ENCODE measurements around the gene F10. TPM values are rescaled to one million over a fixed set of nuclear protein-coding genes. Genes with fewer than 3 reads are reported as not detected.

Gene F10
- total RNA-seq, 1 experiment from 2014 or later = not detected

GRCh38 chr13:113155982-113156655 lies 33.5 kb downstream of the F10 start:
- no peak overlapping the region for H3K4me3 ChIP-seq
- H2AFZ ChIP-seq = no peak overlapping the region
- H3K4me2 ChIP-seq = no peak overlapping the region
- H3K9me3 ChIP-seq (ENCODE audit: insufficient read depth, low read depth) = no peaks in the 10 kb centered on the region
- H4K20me1 ChIP-seq (ENCODE audit: insufficient read depth) = no peaks in the 10 kb centered on the region
- H3K36me3 ChIP-seq (ENCODE audit: low read depth) = no peaks in the 10 kb centered on the region
- no peaks in the 10 kb centered on the region for H3K9me2 ChIP-seq (ENCODE audit: insufficient read depth)
- no TSS peak for BruUV-seq (replicated peaks)
- no peak for DNase-seq
- peaks cover 8% of the 10 kb centered on the region; the same call in 1 of the 2 replicates for H3F3A ChIP-seq (ENCODE audit: insufficient read depth, low read depth)
- peaks cover 6% of the 10 kb centered on the region; the same call in 1 of the 2 replicates for H3K4me1 ChIP-seq (replicated peaks; ENCODE audit: insufficient read depth)
- ChIA-PET CTCF (no interaction called here), POLR2A (ENCODE audit: unreplicated experiment) (no interaction called here)
- no peak overlapping the region for H3K27ac ChIP-seq
- TF ChIP-seq EZH2 (IDR thresholded peaks at IDR 0.05; ENCODE audit: low read depth) = no peak
- no peak for TF ChIP-seq CTCF (conservative IDR thresholded peaks at IDR 0.05)
- intact Hi-C loops (cut with micrococcal nuclease; ENCODE audit: unreplicated experiment) = no loop called here
- H3K79me2 ChIP-seq (ENCODE audit: low read depth) = no peaks in the 10 kb centered on the region
- peaks cover 33% of the 10 kb centered on the region for H3K27me3 ChIP-seq (ENCODE audit: insufficient read depth, low read depth)

DNA sequence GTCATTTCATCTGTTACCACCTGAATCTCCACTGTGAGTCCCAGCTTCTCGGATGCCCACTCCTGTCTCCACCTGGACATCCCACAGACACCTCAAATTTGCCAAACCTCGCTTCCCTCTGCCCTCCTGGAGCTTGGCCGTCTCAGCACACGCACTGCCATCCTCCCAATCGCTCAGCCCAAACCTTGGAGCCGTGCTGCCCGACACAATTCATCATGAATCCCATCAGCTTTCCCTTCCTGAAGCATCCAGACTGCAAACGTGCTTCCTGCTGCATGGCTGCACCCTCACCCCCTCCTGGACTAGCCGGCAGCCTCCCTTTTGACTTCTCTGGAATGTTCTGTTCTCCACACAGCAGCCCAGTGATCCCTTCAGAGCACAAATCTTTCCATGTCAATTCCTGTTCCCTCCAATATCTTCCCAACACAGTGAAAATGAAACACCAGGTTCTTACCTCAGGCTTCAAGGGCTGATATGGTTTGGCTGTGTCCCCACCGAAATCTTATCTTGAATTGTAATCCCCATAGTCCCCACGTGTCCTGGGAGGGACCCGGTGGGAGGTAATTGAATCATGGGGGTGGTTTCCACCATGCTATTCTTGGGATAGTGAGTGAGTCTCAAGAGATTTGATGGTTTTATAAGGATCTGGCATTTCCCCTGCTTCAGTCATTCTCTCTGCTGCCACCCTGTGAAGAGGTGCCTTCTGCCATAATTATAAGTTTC lies 34.8 kb downstream of the F10 start:
- no TSS peak for BruUV-seq (replicated peaks)
- intact Hi-C loops (cut with micrococcal nuclease; ENCODE audit: unreplicated experiment) = no loop called here
- no peak for DNase-seq
- Histone ChIP-seq H3K9me2 (ENCODE audit: insufficient read depth) (no peaks in the 10 kb centered on the region), H3K79me2 (ENCODE audit: low read depth) (no peaks in the 10 kb centered on the region), H3K4me2 (no peak overlapping the region), H3F3A (ENCODE audit: insufficient read depth, low read depth) (peaks cover 8% of the 10 kb centered on the region; the same call in 1 of the 2 replicates), H3K4me3 (no peak overlapping the region), H2AFZ (no peak overlapping the region), H3K36me3 (ENCODE audit: low read depth) (no peaks in the 10 kb centered on the region), H3K27ac (no peak overlapping the region), H4K20me1 (ENCODE audit: insufficient read depth) (no peaks in the 10 kb centered on the region), H3K4me1 (replicated peaks; ENCODE audit: insufficient read depth) (peaks cover 6% of the 10 kb centered on the region; the same call in 1 of the 2 replicates), H3K27me3 (ENCODE audit: insufficient read depth, low read depth) (peaks cover 25% of the 10 kb centered on the region), H3K9me3 (ENCODE audit: insufficient read depth, low read depth) (no peaks in the 10 kb centered on the region)
- CTCF ChIA-PET = interaction anchor here (0.6 kb wide), 1 partner anchor 28 kb away, joined by 9 read pairs; no protein-coding TSS in a partner anchor
- TF ChIP-seq EZH2 (IDR thresholded peaks at IDR 0.05; ENCODE audit: low read depth) (no peak), CTCF (conservative IDR thresholded peaks at IDR 0.05) (no peak)
- POLR2A ChIA-PET (ENCODE audit: unreplicated experiment) = no interaction called here

DNA sequence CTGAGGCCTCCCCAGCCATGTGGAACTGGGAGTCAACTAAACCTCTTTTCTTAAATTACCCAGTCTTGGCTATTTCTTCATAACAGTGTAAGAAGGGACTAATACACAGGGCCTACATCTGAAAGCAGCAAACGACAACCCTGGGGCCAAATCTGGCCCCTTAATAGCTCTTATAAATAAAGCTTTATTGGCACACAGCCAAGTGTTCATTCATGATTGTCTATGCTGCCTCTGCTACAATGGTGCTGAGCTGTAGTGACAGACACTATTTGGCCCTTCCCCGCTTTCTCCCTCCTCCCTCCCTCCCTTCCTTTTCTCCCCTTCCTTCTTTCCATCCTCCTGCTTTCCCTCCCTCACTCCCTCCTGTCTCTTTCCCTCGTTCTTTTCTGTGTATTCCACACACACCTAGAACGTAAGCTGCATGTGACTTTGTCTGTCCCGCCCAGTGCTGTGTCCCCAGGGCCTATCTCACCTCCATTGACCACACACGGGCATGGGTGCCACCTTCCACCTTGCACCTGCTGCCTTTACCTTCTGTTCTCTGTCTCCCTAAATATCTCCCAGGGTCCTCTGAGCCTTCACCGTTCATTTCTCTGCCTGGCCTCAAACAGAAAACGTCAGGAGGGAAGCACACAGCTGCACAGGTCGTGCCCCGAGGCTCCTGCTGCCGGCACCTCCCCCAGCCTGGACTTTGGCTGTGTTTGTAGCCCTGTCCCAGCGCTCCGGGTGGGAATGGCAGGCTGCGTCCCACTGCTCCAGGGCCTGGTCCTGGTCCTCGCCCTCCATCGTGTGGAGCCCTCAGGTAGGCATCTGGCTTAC lies 35.5 kb downstream of the F10 start, which contains the start of gene PROZ:
Gene PROZ, plus strand, starts transcription at position 720 of the 819 bp plus-strand sequence. Its CDS starts 13 bp downstream, at position 733.
- H3K27me3 ChIP-seq (ENCODE audit: insufficient read depth, low read depth) = peaks cover 19% of the 10 kb centered on the region
- no peaks in the 10 kb centered on the region for H4K20me1 ChIP-seq (ENCODE audit: insufficient read depth)
- no peaks in the 10 kb centered on the region for H3K9me2 ChIP-seq (ENCODE audit: insufficient read depth)
- H3K27ac ChIP-seq = no peak within 1 kb of the TSS
- intact Hi-C loops (cut with micrococcal nuclease; ENCODE audit: unreplicated experiment) = no loop called here
- H3K79me2 ChIP-seq (ENCODE audit: low read depth) = no peaks in the 10 kb centered on the region
- H3K4me2 ChIP-seq = no peak within 1 kb of the TSS
- POLR2A ChIA-PET (ENCODE audit: unreplicated experiment) = no interaction called here
- BruUV-seq (replicated peaks) = no TSS peak
- no peak within 1 kb of the TSS for H3K4me3 ChIP-seq
- TF ChIP-seq CTCF (conservative IDR thresholded peaks at IDR 0.05) (no peak), EZH2 (IDR thresholded peaks at IDR 0.05; ENCODE audit: low read depth) (no peak)
- H2AFZ ChIP-seq = no peak within 1 kb of the TSS
- peaks cover 5% of the 10 kb centered on the region; the same call in 1 of the 2 replicates for H3K4me1 ChIP-seq (replicated peaks; ENCODE audit: insufficient read depth)
- no peaks in the 10 kb centered on the region for H3K36me3 ChIP-seq (ENCODE audit: low read depth)
- no peak for DNase-seq
- H3F3A ChIP-seq (ENCODE audit: insufficient read depth, low read depth) = peaks cover 8% of the 10 kb centered on the region; the same call in 1 of the 2 replicates
- no peaks in the 10 kb centered on the region for H3K9me3 ChIP-seq (ENCODE audit: insufficient read depth, low read depth)
- CTCF ChIA-PET = interaction anchor here (0.7 kb wide), 1 partner anchor 34 kb away, joined by 27 read pairs; no protein-coding TSS in a partner anchor

All from PC-9 (cell line).